GM12865 (cell line): ENCODE measurements around the gene BLOC1S2.

ENCODE experiments used
- DNase-seq: peaks from one replicate; pipeline ENCODE4 v3.0.0; 2010; ENCODE audit warnings: low read depth
- H3K4me3 ChIP-seq: 2 replicates; pipeline ENCODE4 v1.5.1; 2011; ENCODE audit warnings: mild to moderate bottlenecking, low read depth, low read length, control low read depth
- TF ChIP-seq, protein P1 (sequence below): IDR thresholded peaks from 2 replicates; pipeline ENCODE4 v1.5.1; 2011; ENCODE audit warnings: low read length, control low read depth, low read depth, inconsistent platforms; ENCODE audit not compliant: insufficient read depth; ENCODE audit errors: missing control alignments

The BLOC1S2 gene

DNA sequence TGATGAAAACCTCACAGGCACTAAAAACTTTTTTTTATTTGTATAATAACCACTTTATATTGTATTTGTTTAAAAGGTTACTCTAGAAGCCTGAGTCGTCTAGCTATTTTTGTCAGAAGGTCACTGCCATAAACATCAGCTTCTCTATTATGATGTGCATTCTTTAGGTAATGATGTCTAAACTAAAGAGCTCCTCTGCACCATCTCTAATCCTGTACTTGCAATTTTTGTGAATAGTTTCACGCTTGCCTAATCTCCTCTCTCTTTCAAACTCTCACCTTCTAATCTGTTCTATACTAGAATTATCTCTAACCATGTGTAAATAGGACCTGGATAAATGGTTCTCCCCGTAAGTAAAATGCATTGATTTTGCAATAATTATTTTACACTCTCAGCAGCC is 46.6 kb downstream of the BLOC1S2 start:
- no peak for DNase-seq
- TF ChIP-seq, protein P1, sequence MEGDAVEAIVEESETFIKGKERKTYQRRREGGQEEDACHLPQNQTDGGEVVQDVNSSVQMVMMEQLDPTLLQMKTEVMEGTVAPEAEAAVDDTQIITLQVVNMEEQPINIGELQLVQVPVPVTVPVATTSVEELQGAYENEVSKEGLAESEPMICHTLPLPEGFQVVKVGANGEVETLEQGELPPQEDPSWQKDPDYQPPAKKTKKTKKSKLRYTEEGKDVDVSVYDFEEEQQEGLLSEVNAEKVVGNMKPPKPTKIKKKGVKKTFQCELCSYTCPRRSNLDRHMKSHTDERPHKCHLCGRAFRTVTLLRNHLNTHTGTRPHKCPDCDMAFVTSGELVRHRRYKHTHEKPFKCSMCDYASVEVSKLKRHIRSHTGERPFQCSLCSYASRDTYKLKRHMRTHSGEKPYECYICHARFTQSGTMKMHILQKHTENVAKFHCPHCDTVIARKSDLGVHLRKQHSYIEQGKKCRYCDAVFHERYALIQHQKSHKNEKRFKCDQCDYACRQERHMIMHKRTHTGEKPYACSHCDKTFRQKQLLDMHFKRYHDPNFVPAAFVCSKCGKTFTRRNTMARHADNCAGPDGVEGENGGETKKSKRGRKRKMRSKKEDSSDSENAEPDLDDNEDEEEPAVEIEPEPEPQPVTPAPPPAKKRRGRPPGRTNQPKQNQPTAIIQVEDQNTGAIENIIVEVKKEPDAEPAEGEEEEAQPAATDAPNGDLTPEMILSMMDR = no peak
- no peak overlapping the region for H3K4me3 ChIP-seq

DNA sequence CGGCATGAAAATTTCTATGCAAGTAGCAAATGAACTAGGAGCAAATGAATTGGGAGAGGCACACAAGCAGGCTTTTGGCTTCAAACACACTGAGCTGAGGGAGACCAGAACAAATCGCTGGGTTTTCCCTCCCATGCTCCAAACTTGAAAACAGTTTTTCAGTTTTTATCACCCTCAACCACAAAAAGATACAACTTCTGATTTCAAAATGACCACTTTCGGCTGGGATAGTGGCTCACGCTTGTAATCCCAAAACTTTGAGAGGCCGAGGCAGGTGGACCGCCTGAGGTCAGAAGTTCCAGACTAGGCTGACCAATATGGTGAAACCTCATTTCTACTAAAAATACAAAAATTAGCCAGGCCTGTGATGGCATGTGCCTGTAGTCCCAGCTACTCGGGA is 48.1 kb downstream of the BLOC1S2 start:
- DNase-seq = peak; percentile 76
- TF ChIP-seq, protein P1 = no peak

DNA sequence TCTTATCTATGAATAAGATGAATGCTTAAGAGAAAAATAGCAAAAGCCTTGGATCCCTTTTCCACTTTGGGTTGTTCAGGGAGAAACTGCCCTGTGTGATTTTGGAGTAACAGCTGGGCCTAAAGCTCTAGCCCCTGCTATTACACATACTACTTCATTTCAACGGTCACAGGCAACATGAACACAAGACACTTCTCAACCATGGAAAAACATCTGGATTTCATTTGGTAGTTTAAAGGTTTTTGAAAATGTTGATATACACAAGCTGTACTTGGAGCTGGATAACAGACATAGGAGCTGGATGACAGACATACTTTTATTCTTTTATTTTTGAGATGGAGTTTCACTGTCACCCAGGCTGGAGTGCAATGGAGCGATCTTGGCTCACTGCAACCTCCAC is 54.4 kb downstream of the BLOC1S2 start:
- DNase-seq = no peak
- H3K4me3 ChIP-seq = no peak overlapping the region
- TF ChIP-seq, protein P1 = no peak

More for the DNA sequence above, 48.1 kb downstream of the BLOC1S2 start:
- no peak overlapping the region for H3K4me3 ChIP-seq

DNA sequence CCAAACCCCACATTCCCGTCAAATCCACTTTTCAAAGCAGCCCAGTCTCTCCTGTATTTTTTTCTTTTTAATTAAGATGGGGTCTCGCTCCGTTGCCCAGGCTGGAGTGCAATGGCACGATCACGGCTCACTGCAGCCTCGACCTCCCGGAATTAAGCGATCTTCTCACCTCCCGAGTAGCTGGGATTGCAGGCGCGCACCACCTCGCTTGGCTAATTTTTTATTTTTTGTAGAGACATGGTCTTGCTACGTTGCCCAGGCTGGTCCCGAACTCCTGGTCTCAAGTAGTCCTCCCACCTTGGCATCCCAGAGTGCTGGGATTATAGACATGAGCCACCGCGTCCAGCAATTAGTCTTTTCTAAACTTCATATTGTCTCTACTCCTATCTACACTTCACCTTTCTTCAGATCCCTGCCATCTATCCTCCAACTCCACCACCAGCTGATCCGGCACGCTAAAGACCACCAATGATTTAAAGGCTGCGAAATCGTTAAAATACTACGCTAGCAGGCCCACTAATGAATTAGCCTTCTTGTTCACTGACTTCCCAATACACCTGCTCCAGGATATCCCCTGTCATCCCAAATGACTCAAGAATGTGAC is 56.6 kb downstream of the BLOC1S2 start:
- DNase-seq = peak; percentile 8
- H3K4me3 ChIP-seq = peak overlapping the region; percentile 83
- TF ChIP-seq, protein P1 = no peak

DNA sequence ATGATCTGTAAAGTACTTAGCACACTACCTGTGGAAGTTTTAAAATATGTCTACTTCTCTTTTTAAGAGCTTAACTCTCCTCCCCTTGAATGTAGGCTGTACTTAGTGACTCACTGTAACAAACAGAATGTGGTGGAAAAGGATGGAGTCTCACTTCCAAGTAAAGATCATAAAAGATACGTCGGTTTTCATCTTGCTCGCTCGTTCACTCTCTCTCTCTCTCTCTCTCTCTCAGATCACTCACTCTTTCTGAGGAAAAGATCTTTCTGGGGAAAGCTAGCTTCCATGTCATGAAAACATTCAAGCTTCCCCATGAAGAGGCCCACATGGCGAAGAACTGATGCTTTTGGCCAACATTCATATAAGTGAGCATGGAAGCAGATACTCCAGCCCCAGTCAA is 62.6 kb downstream of the BLOC1S2 start:
- TF ChIP-seq, protein P1 = no peak
- H3K4me3 ChIP-seq = no peak overlapping the region
- DNase-seq = no peak
